NB4 (cell line): ENCODE data around the gene ZBTB20.

Experiments
- MYC ChIP-seq: IDR thresholded peaks from 2 replicates; pipeline ENCODE4 v1.6.1; 2011; ENCODE audit warnings: low read depth, low read length
- POLR2A ChIP-seq: IDR thresholded peaks from 2 replicates; pipeline ENCODE4 v1.6.1; 2011; ENCODE audit warnings: mild to moderate bottlenecking; ENCODE audit not compliant: insufficient read length; ENCODE audit errors: extremely low read depth
- TF ChIP-seq, protein P1 (sequence below): IDR thresholded peaks from one replicate; pipeline ENCODE4 v1.5.1; 2012; ENCODE audit warnings: low read depth, low read length
- TF ChIP-seq, protein P2 (sequence below): IDR thresholded peaks from 2 replicates; pipeline ENCODE4 v1.6.1; 2011; ENCODE audit warnings: low read depth, low read length

GRCh38 chr3:115146032-115146417 is 1.1 kb downstream of the ZBTB20 start:
- TF ChIP-seq, protein P1, sequence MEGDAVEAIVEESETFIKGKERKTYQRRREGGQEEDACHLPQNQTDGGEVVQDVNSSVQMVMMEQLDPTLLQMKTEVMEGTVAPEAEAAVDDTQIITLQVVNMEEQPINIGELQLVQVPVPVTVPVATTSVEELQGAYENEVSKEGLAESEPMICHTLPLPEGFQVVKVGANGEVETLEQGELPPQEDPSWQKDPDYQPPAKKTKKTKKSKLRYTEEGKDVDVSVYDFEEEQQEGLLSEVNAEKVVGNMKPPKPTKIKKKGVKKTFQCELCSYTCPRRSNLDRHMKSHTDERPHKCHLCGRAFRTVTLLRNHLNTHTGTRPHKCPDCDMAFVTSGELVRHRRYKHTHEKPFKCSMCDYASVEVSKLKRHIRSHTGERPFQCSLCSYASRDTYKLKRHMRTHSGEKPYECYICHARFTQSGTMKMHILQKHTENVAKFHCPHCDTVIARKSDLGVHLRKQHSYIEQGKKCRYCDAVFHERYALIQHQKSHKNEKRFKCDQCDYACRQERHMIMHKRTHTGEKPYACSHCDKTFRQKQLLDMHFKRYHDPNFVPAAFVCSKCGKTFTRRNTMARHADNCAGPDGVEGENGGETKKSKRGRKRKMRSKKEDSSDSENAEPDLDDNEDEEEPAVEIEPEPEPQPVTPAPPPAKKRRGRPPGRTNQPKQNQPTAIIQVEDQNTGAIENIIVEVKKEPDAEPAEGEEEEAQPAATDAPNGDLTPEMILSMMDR = no peak
- no peak for TF ChIP-seq POLR2A
- TF ChIP-seq, protein P2, sequence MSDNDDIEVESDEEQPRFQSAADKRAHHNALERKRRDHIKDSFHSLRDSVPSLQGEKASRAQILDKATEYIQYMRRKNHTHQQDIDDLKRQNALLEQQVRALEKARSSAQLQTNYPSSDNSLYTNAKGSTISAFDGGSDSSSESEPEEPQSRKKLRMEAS = no peak
- no peak for TF ChIP-seq MYC
